SKM-1 (cell line): ENCODE measurements around the gene PRC1.
"Not testable (repeated sequence)": the region's sequence is repeated elsewhere in the genome, so short reads cannot be mapped to it uniquely, and the experiment has no call there.

ENCODE experiments used
- DNase-seq: peaks from one replicate; lab custom pipeline; 2025; ENCODE audit not compliant: unreplicated experiment; lab: John Stamatoyannopoulos, UW

PRC1 gene, protein sequence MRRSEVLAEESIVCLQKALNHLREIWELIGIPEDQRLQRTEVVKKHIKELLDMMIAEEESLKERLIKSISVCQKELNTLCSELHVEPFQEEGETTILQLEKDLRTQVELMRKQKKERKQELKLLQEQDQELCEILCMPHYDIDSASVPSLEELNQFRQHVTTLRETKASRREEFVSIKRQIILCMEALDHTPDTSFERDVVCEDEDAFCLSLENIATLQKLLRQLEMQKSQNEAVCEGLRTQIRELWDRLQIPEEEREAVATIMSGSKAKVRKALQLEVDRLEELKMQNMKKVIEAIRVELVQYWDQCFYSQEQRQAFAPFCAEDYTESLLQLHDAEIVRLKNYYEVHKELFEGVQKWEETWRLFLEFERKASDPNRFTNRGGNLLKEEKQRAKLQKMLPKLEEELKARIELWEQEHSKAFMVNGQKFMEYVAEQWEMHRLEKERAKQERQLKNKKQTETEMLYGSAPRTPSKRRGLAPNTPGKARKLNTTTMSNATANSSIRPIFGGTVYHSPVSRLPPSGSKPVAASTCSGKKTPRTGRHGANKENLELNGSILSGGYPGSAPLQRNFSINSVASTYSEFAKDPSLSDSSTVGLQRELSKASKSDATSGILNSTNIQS

DNA sequence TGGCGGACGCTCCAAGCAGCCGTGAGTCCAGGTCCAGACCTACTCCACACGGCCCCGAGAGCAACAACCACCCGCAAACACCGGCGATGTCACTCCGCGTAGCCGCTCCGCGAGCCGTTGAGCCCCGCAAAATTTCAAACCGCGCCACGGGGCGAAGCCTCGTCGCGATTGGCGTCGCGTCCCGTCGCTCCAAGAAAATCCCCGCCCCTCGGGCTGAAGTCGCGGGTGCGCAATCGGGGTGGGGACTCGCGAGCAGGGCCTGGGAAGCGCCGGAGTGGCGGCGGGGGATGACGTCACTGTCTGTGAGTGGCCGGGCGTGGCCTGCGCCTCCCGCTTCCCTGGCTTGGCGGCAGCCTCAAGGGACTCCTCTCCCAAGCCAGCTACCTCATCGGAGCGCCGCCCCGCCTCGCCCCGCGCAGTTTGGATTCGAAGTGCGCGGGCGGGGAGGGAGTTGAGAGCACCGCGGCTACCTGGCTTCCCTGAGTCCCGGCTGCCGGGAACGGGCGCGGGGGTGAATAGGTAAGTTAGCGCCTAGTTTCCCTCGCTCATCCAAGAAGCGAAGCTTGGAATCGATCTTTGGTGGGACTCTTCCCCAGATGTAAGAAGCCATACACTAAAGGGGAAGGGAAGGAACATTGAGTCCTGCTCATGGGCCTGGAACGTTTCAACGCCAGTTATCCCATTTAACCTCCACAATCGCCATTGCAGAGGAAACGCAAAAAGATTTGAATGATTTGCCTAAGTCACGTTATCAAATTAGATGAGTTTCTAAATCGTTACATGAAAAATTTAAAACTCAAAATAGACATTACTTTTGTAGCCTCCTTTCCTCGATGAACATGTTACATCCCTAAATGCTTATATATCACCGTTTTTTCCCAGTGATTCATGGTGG lies at the start of gene PRC1:
PRC1 (minus strand) TSS at position 119 of the 895 bp plus-strand sequence; CDS start at position 1, 118 bp downstream.
- DNase-seq: peak; percentile 92

DNA sequence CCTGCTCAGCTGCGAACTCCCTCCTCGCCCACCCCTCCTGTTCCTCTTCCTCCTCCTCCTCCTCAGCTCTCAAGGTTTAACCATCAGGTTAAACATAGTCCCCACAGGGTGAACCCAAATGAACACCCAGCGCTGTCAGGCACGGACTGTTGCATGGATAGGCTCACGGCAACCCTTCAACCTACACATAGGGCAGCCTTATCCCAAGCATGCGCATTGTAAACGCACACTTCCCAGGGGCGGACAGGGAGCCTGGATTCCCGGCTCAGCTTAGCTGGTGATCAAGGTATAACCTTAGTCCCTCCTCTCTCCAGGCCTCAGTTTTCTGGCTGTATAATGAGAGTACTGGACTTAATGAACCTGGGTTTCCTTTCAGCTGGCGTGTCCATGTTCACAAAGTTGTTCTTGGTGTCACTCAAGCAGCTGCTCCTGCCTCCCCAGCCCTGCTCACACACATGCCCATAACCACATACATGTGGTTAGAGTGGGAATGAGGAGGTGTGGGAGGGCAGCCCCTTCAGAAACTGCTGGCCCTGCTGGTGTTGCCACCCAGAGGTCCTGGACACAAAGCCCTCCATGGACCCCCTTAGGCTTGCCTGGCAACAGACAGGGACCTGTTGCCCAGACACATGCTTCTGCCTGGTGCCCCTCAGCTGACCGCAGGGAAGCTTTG lies 49.0 kb upstream of the PRC1 start:
- DNase-seq: no peak

DNA sequence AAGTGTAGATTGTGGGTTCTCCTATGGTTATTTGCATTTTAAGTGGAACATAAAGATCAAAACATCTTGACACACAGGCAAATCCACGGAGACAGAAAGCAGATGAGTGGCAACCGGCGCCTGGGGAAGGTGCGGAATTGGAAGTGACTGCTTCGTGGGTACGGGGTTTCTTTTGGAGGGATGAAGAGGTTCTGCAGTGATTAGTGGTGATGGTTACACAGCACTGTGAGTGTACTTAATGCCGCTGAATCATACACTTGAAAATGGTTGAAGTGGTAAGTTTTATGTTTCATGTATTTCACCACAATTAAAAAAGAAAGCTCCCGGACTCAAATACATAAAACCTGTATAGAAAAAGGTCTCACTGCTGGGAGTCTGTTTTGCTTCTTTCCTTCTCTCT lies 46.5 kb upstream of the PRC1 start:
- no peak for DNase-seq

DNA sequence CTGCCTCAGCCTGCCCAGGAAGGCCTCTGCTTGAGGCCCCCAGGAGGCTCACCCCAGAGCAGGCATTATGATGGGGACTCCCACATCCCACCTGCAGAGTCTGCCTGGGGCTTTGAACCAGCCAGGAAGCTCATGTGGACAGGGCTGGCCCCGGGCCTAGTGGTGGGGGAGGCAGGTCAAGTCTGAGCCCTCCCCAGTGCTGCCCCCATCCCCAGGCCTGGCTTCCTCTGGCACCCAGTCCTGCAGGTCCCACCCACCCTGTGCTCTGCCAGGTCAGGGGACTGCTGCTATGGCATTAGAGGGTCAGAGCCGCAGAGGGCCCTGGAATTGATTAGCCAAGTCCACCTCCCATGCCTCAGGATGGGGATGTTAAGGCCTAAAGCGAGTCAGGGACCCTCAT lies 45.7 kb upstream of the PRC1 start:
- DNase-seq: no peak

DNA sequence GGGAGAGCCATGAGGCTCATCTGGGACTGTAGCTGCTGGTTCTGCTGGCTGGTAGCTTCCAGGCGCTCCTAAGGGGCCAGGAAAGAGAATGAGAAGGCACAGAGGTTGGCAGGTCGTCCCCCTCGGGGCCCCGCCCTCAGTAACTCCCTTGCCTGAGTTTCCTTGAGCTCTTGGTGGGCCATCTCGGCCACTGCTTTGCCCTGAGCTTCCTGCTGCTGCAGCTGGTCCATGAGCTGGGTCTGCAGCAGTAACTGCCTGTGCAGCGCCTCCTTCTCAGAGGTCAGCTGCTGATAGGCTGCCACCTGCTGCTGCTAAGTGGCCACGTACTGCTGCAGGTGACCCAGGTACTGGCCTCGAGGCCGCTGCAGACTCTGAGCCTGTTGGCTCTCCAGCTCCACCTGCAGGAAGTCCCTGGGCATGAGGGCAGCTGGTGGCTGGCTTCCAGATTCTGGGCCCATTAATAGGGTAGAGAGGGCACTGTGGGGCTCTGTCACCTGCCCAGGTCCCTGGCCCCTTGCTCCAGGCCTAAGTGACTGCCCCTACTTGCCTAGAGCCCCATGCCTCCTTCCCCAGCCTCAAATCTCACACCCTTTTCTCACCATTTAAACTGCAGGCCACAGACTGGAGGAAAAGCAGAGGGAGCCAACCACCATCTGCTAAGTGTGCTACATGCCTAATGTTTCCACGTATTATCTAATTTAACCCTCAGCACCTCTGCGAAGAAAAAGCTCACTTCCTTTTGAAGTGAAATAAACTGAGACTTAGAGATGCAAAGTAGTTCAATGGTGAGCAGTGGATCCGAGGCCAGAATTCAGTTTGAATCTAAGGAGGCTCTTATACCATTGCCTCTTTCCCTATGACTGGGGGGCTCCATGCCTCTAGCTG lies 38.8 kb upstream of the PRC1 start:
- DNase-seq: peak; percentile 8

DNA sequence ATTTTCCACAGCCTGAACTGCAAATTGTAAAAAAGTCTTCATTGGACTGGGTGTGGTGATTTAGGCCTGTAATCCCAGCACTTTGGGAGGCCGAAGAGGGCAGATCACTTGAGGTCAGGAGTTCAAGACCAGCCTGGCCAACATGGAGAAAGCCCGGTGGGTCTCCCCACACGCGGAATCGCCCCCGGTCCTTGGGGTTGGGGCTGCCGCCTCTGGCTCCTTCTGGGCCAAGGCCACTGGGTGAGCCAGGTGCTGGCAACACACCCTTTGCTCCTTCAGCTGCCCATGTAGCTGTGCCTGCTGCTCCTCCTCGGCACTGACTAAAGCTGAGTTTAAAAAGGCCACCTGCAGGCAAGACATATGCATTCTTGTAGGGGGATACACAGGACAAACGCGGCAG lies 37.5 kb upstream of the PRC1 start:
- no peak for DNase-seq

DNA sequence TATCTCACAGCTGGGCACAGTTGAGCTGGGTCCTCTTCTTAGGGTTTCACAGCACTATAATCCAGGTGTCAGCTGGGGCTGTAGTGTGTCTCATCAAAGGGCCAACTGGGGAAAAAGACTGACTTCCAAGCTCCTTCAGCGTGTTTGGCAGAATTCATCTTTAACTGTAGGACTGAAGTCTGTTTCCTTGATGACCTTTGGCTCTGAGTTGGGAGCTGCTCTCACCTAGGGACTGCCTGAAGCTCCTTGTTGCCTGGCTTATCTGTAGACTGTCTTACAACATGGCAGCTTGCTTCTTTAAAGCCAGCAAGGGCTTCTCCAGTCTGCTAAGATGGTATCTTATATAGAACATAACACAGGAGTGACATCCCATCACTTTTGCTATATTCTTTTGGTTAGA lies 33.3 kb upstream of the PRC1 start:
- no peak for DNase-seq

DNA sequence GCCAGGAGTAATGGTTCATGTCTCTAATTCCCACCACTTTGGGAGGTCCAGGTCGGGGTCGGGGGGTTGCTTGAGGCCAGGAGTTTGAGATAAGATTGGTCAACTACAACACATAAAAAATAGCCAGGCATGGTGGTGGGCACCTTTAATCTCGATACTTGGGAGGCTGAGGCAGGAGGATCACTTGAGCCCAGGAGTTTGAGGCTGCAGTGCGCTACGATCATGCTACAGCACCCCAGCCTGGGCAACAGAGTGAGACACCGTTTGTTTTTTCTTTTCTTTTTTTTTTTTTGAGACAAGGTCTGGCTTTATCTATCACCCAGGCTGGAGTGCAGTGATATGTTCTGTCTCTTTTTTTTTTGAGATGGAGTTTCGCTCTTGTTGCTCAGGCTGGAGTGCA lies 29.4 kb upstream of the PRC1 start:
- no peak for DNase-seq

DNA sequence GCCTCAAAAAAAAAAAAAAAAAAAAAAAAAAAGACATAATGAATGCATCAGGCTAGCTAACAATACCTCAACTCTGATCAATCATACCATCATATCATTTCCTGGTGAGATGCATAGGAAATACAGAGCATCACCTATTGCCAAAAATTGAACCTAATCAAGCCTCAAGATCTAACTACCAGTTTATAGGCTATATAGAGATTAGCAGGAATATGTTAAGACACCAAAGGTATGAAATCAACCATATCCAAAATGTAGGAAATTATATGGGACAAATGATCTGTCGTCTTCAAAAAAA lies 28.4 kb upstream of the PRC1 start:
- DNase-seq: no peak

DNA sequence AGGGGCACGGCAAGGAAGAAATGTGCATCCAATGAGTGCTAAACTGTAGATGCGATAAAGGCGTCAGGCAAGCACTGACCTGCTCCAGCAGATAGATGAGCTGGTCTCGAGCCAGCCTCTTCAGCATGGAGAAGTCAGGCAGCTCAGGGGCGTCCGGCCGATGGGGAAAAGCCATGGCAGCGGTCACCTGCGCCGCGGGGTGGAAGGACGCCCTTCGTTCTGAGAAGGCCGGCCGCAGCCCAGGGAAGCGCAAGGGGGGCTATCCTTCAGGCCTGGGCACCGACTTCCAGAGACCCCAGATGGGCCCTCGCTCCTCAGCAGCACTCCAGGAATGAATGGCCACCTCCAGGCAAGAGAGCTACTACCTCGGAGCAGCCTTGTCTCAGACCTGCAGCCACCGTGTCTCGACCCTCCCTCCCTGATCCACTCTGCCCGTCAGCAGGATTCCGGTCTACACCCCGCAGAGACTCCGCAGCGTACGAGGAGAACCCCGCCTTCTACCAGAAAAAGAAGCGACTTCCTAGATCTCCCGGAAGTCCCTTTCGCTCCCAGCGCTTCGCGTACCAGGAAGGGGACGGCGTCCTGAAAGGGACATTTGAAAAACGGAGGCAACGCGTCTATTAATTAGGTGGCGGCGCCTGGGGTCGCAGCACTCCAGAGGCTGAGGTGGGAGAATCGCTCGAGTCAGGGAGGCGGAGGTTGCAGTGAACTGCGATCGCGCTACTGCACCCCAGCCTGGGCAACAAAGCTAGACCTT lies 27.9 kb upstream of the PRC1 start, which contains the start of gene VPS33B:
VPS33B (minus strand) TSS at position 520 of the 757 bp plus-strand sequence; CDS start at position 175, 345 bp downstream.
- peak; percentile 78 for DNase-seq

DNA sequence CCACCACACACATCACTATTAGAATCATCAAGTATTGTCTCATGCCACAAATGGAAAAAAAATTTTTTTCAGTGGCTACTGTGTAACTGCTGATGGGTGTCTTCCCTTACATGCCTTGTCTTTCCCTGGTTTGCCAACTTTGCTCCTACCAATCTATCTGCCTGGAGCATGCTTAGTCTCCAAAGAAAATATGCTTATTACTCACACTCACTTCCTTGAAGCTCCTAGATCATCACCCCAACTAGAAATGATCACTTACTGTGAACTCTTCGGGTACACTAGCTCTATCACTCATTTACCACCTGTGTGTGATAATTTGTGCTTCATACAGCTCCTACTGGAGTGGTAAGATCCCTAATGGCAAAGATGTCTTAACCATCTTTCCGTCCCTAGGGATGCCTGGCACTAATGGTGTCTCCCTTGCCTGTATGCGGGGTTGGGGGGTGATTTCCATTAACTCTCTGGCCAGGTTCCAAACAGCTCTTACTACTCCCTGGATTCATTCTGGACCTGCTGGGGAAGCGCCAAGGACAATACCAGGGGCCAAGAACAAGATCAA lies 27.3 kb upstream of the PRC1 start:
- DNase-seq: no peak

DNA sequence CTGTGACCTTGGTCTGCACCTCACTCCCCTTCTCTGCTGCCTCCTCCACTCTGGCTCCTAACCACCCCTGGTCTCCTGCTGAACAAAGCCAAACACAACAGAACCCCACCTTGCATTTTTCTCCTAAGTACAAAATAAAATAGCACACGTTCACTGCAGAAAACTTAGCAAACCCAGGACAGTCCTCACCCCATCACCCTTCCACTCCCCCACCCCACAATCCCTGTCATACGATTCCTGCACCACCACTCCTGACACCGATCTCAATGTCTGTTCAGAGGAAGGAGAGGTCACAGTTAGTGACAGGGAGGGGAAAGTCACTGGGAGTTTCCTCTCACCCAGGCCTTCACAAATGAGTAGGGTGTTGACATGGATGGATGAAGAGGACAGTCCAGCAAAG lies 23.8 kb upstream of the PRC1 start:
- DNase-seq: no peak

DNA sequence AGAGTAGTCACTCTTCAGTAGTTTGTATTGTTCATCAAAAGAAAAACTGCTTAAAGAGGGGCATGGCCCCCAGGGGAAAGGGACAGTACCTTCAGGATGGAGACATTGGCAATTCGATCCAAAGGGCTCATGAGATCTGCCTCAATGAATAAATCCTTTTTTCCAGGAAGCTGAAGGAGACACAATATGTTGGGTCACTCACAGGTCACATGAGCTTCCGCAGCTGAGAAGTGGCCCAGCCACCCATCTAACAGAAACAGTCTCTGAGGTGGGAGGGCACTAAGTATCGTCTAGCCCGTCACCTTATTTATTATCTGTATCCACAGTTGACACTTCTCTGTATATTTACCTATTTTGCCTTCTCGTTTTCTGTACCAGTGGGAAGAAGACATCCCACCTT lies 23.4 kb upstream of the PRC1 start:
- DNase-seq: no peak

DNA sequence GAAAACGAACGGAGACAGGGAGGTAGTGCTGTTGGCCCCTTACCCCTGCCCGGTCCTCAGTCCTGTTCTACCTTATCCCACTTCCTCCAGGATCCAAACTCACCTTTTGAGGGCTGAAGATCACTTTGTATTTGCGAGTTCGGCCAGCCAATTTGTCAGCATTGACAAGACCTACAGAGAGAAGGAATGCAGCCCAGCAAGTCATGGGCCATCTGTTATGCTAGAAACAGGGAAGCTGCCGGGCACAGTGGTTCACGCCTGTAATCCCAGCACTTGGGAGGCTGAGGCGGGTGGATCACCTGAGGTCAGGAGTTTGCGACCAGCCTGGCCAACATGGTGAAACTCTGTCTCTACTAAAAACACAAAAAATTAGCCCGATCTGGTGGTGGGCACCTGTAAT lies 19.4 kb upstream of the PRC1 start:
- not testable (repeated sequence) for DNase-seq

DNA sequence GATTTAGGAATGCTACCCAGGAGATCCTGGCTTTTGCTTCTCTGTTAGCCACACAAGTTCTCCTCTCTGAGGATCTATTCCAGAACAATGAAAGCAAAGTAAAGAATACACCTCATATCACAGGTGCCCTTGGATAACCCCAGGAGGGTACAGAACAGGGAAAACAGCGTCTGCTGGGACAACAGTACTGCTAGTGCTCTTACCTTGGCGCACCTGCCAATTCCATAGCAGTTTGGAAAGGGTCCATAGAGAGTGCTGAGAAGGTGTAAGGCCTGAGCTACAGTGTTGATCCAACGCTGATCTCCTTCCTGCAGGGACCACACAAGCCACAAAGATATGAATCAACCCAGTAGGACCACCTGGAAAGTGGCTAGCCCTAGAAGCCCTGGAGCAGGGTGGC lies 12.9 kb upstream of the PRC1 start:
- no peak for DNase-seq

DNA sequence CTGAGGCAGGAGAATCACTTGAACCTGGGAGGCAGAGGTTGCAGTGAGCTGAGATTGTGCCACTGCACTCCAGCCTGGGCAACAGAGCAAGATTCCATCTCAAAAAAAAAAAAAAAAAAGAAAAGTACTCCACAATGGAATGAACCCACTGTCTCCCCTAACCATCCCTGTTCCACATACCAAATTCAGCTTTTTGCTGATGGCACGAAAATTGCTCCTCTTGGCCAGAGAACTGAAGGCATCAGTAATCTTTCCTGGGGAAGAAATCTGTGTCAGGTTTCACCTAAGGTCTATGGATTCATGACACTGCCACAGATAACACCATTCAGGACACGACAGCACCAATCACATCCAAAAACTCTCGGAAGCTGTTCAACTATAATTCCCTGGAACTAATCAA lies 6.9 kb upstream of the PRC1 start:
- no peak for DNase-seq

DNA sequence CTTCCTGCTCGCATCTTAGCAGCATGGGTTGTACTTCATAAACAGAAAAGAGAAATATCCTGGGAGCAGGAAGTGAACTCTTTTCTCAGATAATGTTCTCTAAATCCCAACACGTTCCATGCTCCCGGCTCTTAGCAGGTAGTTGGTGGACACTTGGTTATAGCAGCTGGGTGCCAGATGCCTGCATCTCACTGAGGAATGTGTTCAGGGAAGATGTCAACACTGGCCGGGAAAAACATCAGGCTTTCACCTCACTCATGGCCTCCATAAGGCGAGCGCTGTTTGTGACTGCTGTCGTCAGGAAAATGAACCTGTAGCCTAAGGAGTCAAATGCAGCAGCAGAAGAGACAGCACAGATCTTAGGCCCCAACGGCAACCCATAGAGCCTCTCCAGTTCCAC lies 4.4 kb upstream of the PRC1 start:
- DNase-seq: no peak

DNA sequence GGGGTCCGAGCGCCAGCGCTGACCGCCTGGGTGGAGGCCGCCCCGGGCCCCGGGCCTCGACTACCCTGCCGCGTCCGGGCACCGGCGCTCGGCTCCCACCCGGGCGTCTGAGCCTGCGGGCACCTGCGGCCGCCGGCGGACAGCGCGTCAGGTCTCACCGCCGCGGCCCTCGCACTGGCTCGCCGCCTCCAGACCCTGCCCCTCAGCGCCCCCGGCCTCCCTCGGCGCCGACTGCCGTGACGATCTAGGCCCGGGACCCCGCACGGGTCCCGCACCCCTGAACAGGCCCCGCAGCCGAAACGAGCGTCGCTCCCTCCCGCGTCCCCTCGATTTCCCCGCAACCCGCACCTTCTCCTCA lies 297 bp downstream of the PRC1 start:
- no peak for DNase-seq

DNA sequence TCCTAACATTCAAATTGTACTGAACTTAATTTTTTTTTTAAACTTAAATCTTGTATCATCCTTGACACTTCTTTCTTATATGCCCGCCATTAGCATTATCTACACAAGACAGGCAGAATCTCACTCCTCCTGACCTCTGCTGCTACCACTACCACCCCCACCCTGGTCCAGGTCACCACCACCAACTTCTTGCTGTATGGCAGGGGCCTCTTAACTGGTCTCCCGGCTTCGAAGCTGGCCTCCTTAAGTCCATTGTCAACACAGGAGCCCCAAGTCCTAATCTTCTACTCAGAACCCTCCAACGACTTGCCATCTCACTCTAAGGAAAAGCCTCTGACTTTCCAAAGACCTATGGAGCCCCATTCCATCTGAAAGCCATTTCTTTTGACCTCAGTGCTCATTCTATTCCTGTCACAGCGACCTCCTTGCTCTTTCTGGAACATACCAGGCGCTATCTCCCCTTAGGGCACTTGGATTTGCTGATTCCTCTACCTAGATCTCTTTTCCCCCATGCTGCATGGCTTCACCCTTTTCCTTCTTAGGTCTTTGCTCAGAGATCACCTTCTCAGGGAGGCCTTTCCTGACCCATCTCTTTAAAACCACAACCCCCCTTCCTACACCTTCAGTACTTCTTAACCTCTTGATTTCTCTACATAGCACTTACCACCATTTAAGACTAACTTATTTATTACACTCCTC lies 2.6 kb downstream of the PRC1 start:
- DNase-seq: no peak
